SK-N-MC (cell line): ENCODE measurements around the gene SELENOS.

ENCODE experiments used
- EZH2 ChIP-seq: fragments of 200-600 bp; sonication (generic); IDR thresholded peaks from one replicate; pipeline ENCODE4 v1.6.1; 2017; ENCODE audit warnings: antibody characterized with exemption
- FOXP2 ChIP-seq: optimal IDR thresholded peaks from 2 replicates; pipeline ENCODE3; 2011; ENCODE audit warnings: mild to moderate bottlenecking, moderate library complexity; ENCODE audit not compliant: insufficient read depth; ENCODE audit errors: extremely low read length, control extremely low read depth
- POLR2AphosphoS5 ChIP-seq: IDR thresholded peaks from 2 replicates; pipeline ENCODE4 v1.6.1; 2012; ENCODE audit warnings: mild to moderate bottlenecking, low read depth, low read length, borderline replicate concordance

DNA sequence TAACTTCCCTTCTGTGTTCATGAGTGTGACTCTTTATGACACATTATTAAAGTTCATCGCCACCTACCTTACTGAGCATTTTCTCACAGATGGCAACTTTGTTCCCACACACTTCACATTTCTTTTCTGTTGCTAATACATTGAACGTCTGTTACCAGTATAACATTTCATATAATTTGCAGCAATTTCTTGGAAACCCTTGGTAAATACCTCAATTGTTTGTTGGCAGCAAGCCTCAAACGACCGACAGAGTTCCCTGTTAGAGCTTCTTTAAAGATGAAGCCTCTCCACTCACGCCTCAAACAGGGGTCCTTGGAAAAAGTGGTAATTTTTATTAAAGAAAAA lies 22.3 kb downstream of the SELENOS start:
- TF ChIP-seq EZH2 (no peak), POLR2AphosphoS5 (no peak), FOXP2 (no peak)
